ENCODE results near the gene GNB1L. TPM values are rescaled to one million over a fixed set of nuclear protein-coding genes. Genes with fewer than 3 reads are reported as not detected.

Gene GNB1L
- total and polyA plus RNA-seq, 2 of the 13 experiments (the other 11 are each of a cell fraction or from before 2014, with no cell fraction given): 2.5 to 7.4 TPM

- TF ChIP-seq THAP7 (CRISPR knock-in tag; IDR thresholded peaks at IDR 0.05) (no peak), ZNF720 (CRISPR knock-in tag; IDR thresholded peaks at IDR 0.05) (no peak), PHF20 (CRISPR knock-in tag; IDR thresholded peaks at IDR 0.05) (no peak), FOXA3 (CRISPR knock-in tag; IDR thresholded peaks at IDR 0.05) (no peak), ZMAT5 (CRISPR knock-in tag; IDR thresholded peaks at IDR 0.05; ENCODE audit: borderline replicate concordance, low read depth) (no peak), ZBTB2 (CRISPR knock-in tag; IDR thresholded peaks at IDR 0.05; ENCODE audit: low read depth) (no peak), ERF (CRISPR knock-in tag; IDR thresholded peaks at IDR 0.05) (no peak)
These were observed 35.3 kb downstream of the GNB1L start (continued) for GRCh38 chr22:19819208-19819910.

GRCh38 chr22:19818324-19819207, 36.1 kb downstream of the GNB1L start:
- Histone ChIP-seq H3K9ac (ENCODE audit: insufficient read depth, low read depth, low read length) (no peak overlapping the region), H3K4me1 (ENCODE audit: insufficient read depth, low read length) (peaks cover 9% of the 10 kb centered on the region), H3K27me3 (ENCODE audit: control insufficient read depth in 1 of 2, insufficient read depth in 2 of 2, low read length in 2 of 2) (no peaks in the 10 kb centered on the region), H3K4me3 (replicated peaks in 1 of 3; ENCODE audit: insufficient read depth in 1 of 3, low read depth in 2 of 3, low read length in 3 of 3) (no peak overlapping the region), H4K20me1 (ENCODE audit: insufficient read depth, low read length) (no peaks in the 10 kb centered on the region), H3K9me3 (ENCODE audit: low read length) (no peaks in the 10 kb centered on the region), H3K4me2 (ENCODE audit: low read depth, low read length) (no peak overlapping the region), H3K36me3 (replicated peaks in 1 of 2; ENCODE audit: control insufficient read depth in 1 of 2, insufficient read depth in 2 of 2, low read length in 2 of 2) (no peaks in the 10 kb centered on the region), H3K79me2 (ENCODE audit: insufficient read depth, low read length) (no peaks in the 10 kb centered on the region), H2AFZ (ENCODE audit: low read length) (no peak overlapping the region), H3K27ac (ENCODE audit: extremely low read length, insufficient read depth, low read length) (no peak overlapping the region)
- TF ChIP-seq CTCF (CRISPR knock-in tag; IDR thresholded peaks at IDR 0.05) (0 out of 2 replicates have a peak, but pooled peaks have one; percentile 7), ASH2L (IDR thresholded peaks at IDR 0.05; ENCODE audit: insufficient read length, low read depth, low read length) (no peak)
- POLR2A ChIA-PET: no interaction called here
- peak; percentile 18; the same call in 1 of the 3 replicates for ATAC-seq
- in situ Hi-C loops (cut with HindIII; ENCODE audit: extremely low pct_ligation_motif_present, low pct_unique_long_range_greater_than_20kb): no loop called here
- no peak for DNase-seq (ENCODE audit: low spot score)
- 81% methylated on average over 5 of the region's 17 CpGs for WGBS (ENCODE audit: low lambda C conversion rate)
- intact Hi-C loops (cut with micrococcal nuclease; ENCODE audit: unreplicated experiment): no loop called here
- no peak for FAIRE-seq
- CTCF ChIA-PET (ENCODE audit: low intra/inter-chr PET ratio, low total read pairs): no interaction called here
- BruUV-seq (replicated peaks): no TSS peak

Measured in HepG2 (cell line).